Activated CD8-positive, alpha-beta memory T cell treated with anti-CD3 and anti-CD28 coated beads, Interleukin-2, amount 50 U/mL, for 48 hours (primary cell): Measurements from ENCODE around the gene RSPH9.
"Not testable (repeated sequence)": the region's sequence is repeated elsewhere in the genome, so short reads cannot be mapped to it uniquely, and the experiment has no call there.

Source experiments
- DNase-seq: peaks from one replicate; pipeline ENCODE4 v3.0.0-alpha.2; 2020

Gene RSPH9

GRCh38 chr6:43689421-43689820 is 44.6 kb downstream of the RSPH9 start:
- no peak for DNase-seq

- DNase-seq: no peak
Measured at GRCh38 chr6:43695215-43695966, 50.6 kb downstream of the RSPH9 start.

GRCh38 chr6:43695967-43696291 is 51.1 kb downstream of the RSPH9 start:
- DNase-seq: no peak

- DNase-seq: no peak
Measured at GRCh38 chr6:43697421-43697820, 52.6 kb downstream of the RSPH9 start.

GRCh38 chr6:43698584-43699349 is 53.9 kb downstream of the RSPH9 start:
- no peak for DNase-seq

- no peak for DNase-seq
Measured at GRCh38 chr6:43699564-43700186, 54.8 kb downstream of the RSPH9 start.

GRCh38 chr6:43700939-43701560 is 56.2 kb downstream of the RSPH9 start:
- not testable (repeated sequence) for DNase-seq

- no peak for DNase-seq
Measured at GRCh38 chr6:43702171-43702533, 57.3 kb downstream of the RSPH9 start.

- DNase-seq: no peak
Measured at GRCh38 chr6:43702534-43703440, 58.0 kb downstream of the RSPH9 start.

GRCh38 chr6:43703512-43704429 is 58.9 kb downstream of the RSPH9 start:
- no peak for DNase-seq

- DNase-seq: no peak
Measured at GRCh38 chr6:43705996-43706395, 61.2 kb downstream of the RSPH9 start.

- no peak for DNase-seq
Measured at GRCh38 chr6:43706788-43707187, 62.0 kb downstream of the RSPH9 start.

GRCh38 chr6:43707269-43707668 is 62.4 kb downstream of the RSPH9 start:
- DNase-seq: no peak

- no peak for DNase-seq
Measured at GRCh38 chr6:43707767-43708166, 62.9 kb downstream of the RSPH9 start.

GRCh38 chr6:43708860-43709653 is 64.2 kb downstream of the RSPH9 start:
- no peak for DNase-seq

- no peak for DNase-seq
Measured at GRCh38 chr6:43709654-43710303, 64.9 kb downstream of the RSPH9 start.

GRCh38 chr6:43710576-43710975 is 65.7 kb downstream of the RSPH9 start:
- no peak for DNase-seq

GRCh38 chr6:43712579-43712978 is 67.7 kb downstream of the RSPH9 start:
- no peak for DNase-seq

GRCh38 chr6:43713643-43714310 is 68.9 kb downstream of the RSPH9 start:
- no peak for DNase-seq
